ENCODE measurements around the gene SSTR5.

GRCh38 chr16:1045993-1046911 is 26.3 kb upstream of the SSTR5 start:
- no peak for TF ChIP-seq CTCF (conservative IDR thresholded peaks at IDR 0.05; ENCODE audit: low read depth, low read length)
- no peak for TF ChIP-seq CEBPB (IDR thresholded peaks at IDR 0.05; ENCODE audit: low read depth, low read length)
- no peak for TF ChIP-seq SMC3 (IDR thresholded peaks at IDR 0.05; ENCODE audit: low read depth, low read length)

Measured in IMR-90 (cell line).